ENCODE measurements around the gene FABP6. TPM values are rescaled to one million over a fixed set of nuclear protein-coding genes. Genes with fewer than 3 reads are reported as not detected.

FABP6 gene
- total and polyA plus RNA-seq, 9 of the 15 experiments (the other 6 are each of a cell fraction or from before 2014, with no cell fraction given) = 0.11 to 0.33 (median 0.21) TPM; not detected in 4

- TF ChIP-seq, protein P1, sequence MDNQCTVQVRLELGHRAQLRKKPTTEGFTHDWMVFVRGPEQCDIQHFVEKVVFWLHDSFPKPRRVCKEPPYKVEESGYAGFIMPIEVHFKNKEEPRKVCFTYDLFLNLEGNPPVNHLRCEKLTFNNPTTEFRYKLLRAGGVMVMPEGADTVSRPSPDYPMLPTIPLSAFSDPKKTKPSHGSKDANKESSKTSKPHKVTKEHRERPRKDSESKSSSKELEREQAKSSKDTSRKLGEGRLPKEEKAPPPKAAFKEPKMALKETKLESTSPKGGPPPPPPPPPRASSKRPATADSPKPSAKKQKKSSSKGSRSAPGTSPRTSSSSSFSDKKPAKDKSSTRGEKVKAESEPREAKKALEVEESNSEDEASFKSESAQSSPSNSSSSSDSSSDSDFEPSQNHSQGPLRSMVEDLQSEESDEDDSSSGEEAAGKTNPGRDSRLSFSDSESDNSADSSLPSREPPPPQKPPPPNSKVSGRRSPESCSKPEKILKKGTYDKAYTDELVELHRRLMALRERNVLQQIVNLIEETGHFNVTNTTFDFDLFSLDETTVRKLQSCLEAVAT (IDR thresholded peaks at IDR 0.05) = no peak
- TF ChIP-seq SLC30A9 (CRISPR knock-in tag; IDR thresholded peaks at IDR 0.05) (no peak), CREB1 (IDR thresholded peaks at IDR 0.05) (no peak), CREB1 (CRISPR knock-in tag; IDR thresholded peaks at IDR 0.05) (no peak), ETS1 (conservative IDR thresholded peaks at IDR 0.05; ENCODE audit: control insufficient read depth, low read depth, low read length) (no peak), ARID1B (IDR thresholded peaks at IDR 0.05) (0 out of 2 replicates have a peak, but pooled peaks have one; percentile 25), HCFC1 (IDR thresholded peaks at IDR 0.05; ENCODE audit: low read depth, low read length) (no peak), RCOR1 (IDR thresholded peaks at IDR 0.05; ENCODE audit: borderline replicate concordance in 1 of 2, low read depth in 2 of 2, low read length in 2 of 2) (no peak), ZNF507 (tag; conservative IDR thresholded peaks at IDR 0.05) (no peak), SMARCA4 (IDR thresholded peaks at IDR 0.05) (peak; percentile 39; the same call in 1 of the 2 replicates), SMARCA5 (IDR thresholded peaks at IDR 0.05) (no peak), ZNF134 (CRISPR knock-in tag; conservative IDR thresholded peaks at IDR 0.05) (no peak), FOS (IDR thresholded peaks at IDR 0.05; ENCODE audit: extremely low read depth, insufficient read length) (peak; percentile 8), MTA3 (IDR thresholded peaks at IDR 0.05; ENCODE audit: borderline replicate concordance) (no peak), POLR2A (conservative IDR thresholded peaks at IDR 0.05) (no peak), KDM1A (IDR thresholded peaks at IDR 0.05) (peak in 1 of 2 experiments; percentile 28; a peak in 1 of 4 replicates), PHF8 (IDR thresholded peaks at IDR 0.05; ENCODE audit: borderline replicate concordance, low read length) (no peak), MCM3 (IDR thresholded peaks at IDR 0.05) (no peak), ARID2 (IDR thresholded peaks at IDR 0.05) (no peak)
- TF ChIP-seq, protein P2, sequence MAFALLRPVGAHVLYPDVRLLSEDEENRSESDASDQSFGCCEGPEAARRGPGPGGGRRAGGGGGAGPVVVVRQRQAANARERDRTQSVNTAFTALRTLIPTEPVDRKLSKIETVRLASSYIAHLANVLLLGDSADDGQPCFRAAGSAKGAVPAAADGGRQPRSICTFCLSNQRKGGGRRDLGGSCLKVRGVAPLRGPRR (CRISPR knock-in tag; IDR thresholded peaks at IDR 0.05) = no peak
- TF ChIP-seq, protein P3, sequence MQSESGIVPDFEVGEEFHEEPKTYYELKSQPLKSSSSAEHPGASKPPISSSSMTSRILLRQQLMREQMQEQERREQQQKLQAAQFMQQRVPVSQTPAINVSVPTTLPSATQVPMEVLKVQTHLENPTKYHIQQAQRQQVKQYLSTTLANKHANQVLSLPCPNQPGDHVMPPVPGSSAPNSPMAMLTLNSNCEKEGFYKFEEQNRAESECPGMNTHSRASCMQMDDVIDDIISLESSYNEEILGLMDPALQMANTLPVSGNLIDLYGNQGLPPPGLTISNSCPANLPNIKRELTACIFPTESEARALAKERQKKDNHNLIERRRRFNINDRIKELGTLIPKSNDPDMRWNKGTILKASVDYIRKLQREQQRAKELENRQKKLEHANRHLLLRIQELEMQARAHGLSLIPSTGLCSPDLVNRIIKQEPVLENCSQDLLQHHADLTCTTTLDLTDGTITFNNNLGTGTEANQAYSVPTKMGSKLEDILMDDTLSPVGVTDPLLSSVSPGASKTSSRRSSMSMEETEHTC (IDR thresholded peaks at IDR 0.05) = no peak
- TF ChIP-seq, protein P4, sequence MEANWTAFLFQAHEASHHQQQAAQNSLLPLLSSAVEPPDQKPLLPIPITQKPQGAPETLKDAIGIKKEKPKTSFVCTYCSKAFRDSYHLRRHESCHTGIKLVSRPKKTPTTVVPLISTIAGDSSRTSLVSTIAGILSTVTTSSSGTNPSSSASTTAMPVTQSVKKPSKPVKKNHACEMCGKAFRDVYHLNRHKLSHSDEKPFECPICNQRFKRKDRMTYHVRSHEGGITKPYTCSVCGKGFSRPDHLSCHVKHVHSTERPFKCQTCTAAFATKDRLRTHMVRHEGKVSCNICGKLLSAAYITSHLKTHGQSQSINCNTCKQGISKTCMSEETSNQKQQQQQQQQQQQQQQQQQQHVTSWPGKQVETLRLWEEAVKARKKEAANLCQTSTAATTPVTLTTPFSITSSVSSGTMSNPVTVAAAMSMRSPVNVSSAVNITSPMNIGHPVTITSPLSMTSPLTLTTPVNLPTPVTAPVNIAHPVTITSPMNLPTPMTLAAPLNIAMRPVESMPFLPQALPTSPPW (CRISPR knock-in tag; IDR thresholded peaks at IDR 0.05) = no peak
- TF ChIP-seq, protein P5, sequence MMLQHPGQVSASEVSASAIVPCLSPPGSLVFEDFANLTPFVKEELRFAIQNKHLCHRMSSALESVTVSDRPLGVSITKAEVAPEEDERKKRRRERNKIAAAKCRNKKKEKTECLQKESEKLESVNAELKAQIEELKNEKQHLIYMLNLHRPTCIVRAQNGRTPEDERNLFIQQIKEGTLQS (IDR thresholded peaks at IDR 0.05) = peak; percentile 79
- TF ChIP-seq, protein P5 (CRISPR knock-in tag; conservative IDR thresholded peaks at IDR 0.05) = no peak
Observed at GRCh38 chr5:160181965-160182622, 47.2 kb upstream of the FABP6 start (continued).

All from K562 (cell line).